HCT116 (cell line): ENCODE measurements around the gene SHISA4.

ENCODE experiments used
- CEBPB ChIP-seq: IDR thresholded peaks from 2 replicates; pipeline ENCODE4 v1.6.1; 2012; ENCODE audit warnings: low read depth
- CTCF ChIP-seq, 3 experiments: fragments of 200-600 bp in 1 of 3; sonication (generic) in 1 of 3; IDR thresholded peaks in 2 of 3; conservative IDR thresholded peaks in 1 of 3; 2 replicates each; pipeline ENCODE4 v1.5.1; 2012 to 2017; ENCODE audit warnings: low read depth in 2 of 3, low read length in 2 of 3, antibody characterized with exemption in 1 of 3, borderline replicate concordance in 1 of 3, control low read depth in 1 of 3, mild to moderate bottlenecking in 1 of 3, mixed read lengths in 1 of 3, mixed run types in 1 of 3, moderate library complexity in 1 of 3; ENCODE audit not compliant: insufficient read depth in 1 of 3
- EGR1 ChIP-seq: IDR thresholded peaks from 2 replicates; pipeline ENCODE4 v1.6.1; 2012; ENCODE audit warnings: low read depth
- EZH2 ChIP-seq: fragments of 200-600 bp; sonication (generic); IDR thresholded peaks from 2 replicates; pipeline ENCODE4 v1.6.1; 2017; ENCODE audit warnings: antibody characterized with exemption, mixed run types
- EZH2phosphoT487 ChIP-seq: fragments of 200-600 bp; IDR thresholded peaks from 2 replicates; pipeline ENCODE4 v1.6.1; 2018; ENCODE audit warnings: antibody characterized with exemption, borderline replicate concordance
- MAX ChIP-seq: IDR thresholded peaks from 2 replicates; pipeline ENCODE4 v1.6.1; 2012
- POLR2A ChIP-seq: IDR thresholded peaks from 2 replicates; pipeline ENCODE4 v1.7.0; 2011; ENCODE audit warnings: borderline replicate concordance; ENCODE audit not compliant: insufficient read depth, insufficient read length; ENCODE audit errors: extremely low read depth
- SP1 ChIP-seq: IDR thresholded peaks from 2 replicates; pipeline ENCODE4 v1.6.1; 2012; ENCODE audit warnings: low read depth
- YY1 ChIP-seq: IDR thresholded peaks from 2 replicates; pipeline ENCODE4 v1.6.1; 2011; ENCODE audit warnings: low read length, low read depth, moderate library complexity, mild to moderate bottlenecking; ENCODE audit not compliant: insufficient replicate concordance; ENCODE audit errors: extremely low read depth

- no peak for TF ChIP-seq CTCF (IDR thresholded peaks at IDR 0.05 in 2 of 3, conservative IDR thresholded peaks at IDR 0.05 in 1 of 3; ENCODE audit: borderline replicate concordance in 1 of 3, insufficient read depth in 1 of 3, low read depth in 2 of 3, low read length in 2 of 3)
- TF ChIP-seq POLR2A = no peak
- no peak for TF ChIP-seq CEBPB
- TF ChIP-seq EZH2 = no peak
- TF ChIP-seq MAX = no peak
- no peak for TF ChIP-seq EZH2phosphoT487
- no peak for TF ChIP-seq SP1
- TF ChIP-seq EGR1 = no peak
- TF ChIP-seq YY1 = no peak
Measured at GRCh38 chr1:201841265-201841912, 47.3 kb upstream of the SHISA4 start.
